Neural progenitor cell (in vitro differentiated cells): ENCODE measurements around the gene FBP2. TPM values are rescaled to one million over a fixed set of nuclear protein-coding genes. Genes with fewer than 3 reads are reported as not detected.
A peak's percentile ranks its signal among the peaks of the same experiment; 100 is the strongest.

ENCODE experiments used
- DNase-seq: peaks from one replicate; pipeline ENCODE4 v3.0.0-alpha.2; 2016; ENCODE audit warnings: low spot score
- H2AFZ ChIP-seq: fragments of 200-600 bp; sonication (generic); replicated peaks from 2 replicates; pipeline ENCODE4 v1.6.1; 2016; ENCODE audit warnings: antibody characterized with exemption
- H3F3A ChIP-seq: fragments of 200-600 bp; sonication (generic); 2 replicates; pipeline ENCODE4 v1.6.1; 2016; ENCODE audit warnings: antibody characterized with exemption, low read depth
- H3K27ac ChIP-seq: fragments of 200-600 bp; sonication (generic); 2 replicates; pipeline ENCODE4 v1.5.1; 2016; ENCODE audit warnings: mild to moderate bottlenecking
- H3K27me3 ChIP-seq: fragments of 200-600 bp; sonication (generic); 2 replicates; pipeline ENCODE4 v1.6.1; 2016; ENCODE audit warnings: mild to moderate bottlenecking, moderate library complexity
- H3K36me3 ChIP-seq: fragments of 200-600 bp; sonication (generic); 2 replicates; pipeline ENCODE4 v1.5.1; 2016
- H3K4me1 ChIP-seq: fragments of 200-600 bp; sonication (generic); 2 replicates; pipeline ENCODE4 v1.6.1; 2016; ENCODE audit warnings: mixed run types
- H3K4me2 ChIP-seq: fragments of 200-600 bp; sonication (generic); 2 replicates; pipeline ENCODE4 v1.6.1; 2016
- H3K4me3 ChIP-seq: fragments of 200-600 bp; sonication (generic); 2 replicates; pipeline ENCODE4 v1.5.1; 2016
- H3K79me2 ChIP-seq: fragments of 200-600 bp; sonication (generic); 2 replicates; pipeline ENCODE4 v1.6.1; 2016; ENCODE audit warnings: low read depth
- H3K9ac ChIP-seq: fragments of 200-600 bp; sonication (generic); 2 replicates; pipeline ENCODE4 v1.6.1; 2016
- H3K9me3 ChIP-seq: fragments of 200-600 bp; sonication (generic); 2 replicates; pipeline ENCODE4 v1.5.1; 2016; ENCODE audit warnings: low read depth
- H4K20me1 ChIP-seq: fragments of 200-600 bp; sonication (generic); 2 replicates; pipeline ENCODE4 v1.6.1; 2016; ENCODE audit warnings: low read depth
- H3K27ac Mint-ChIP-seq: 3 replicates; pipeline ENCODE4 v1.8.0; 2021; ENCODE audit warnings: mixed read lengths
- H3K27me3 Mint-ChIP-seq: 2 replicates; pipeline ENCODE4 v1.8.0; 2022; ENCODE audit warnings: low read depth, mild to moderate bottlenecking, inconsistent platforms, moderate library complexity, mixed read lengths; ENCODE audit not compliant: insufficient read depth
- H3K36me3 Mint-ChIP-seq: 3 replicates; pipeline ENCODE4 v1.8.0; 2021; ENCODE audit warnings: mixed read lengths
- H3K4me1 Mint-ChIP-seq: 3 replicates; pipeline ENCODE4 v1.8.0; 2021; ENCODE audit warnings: mixed read lengths
- H3K4me3 Mint-ChIP-seq: 3 replicates; pipeline ENCODE4 v1.8.0; 2021; ENCODE audit warnings: mild to moderate bottlenecking, moderate library complexity, mixed read lengths
- H3K9me3 Mint-ChIP-seq: 3 replicates; pipeline ENCODE4 v1.8.0; 2020; ENCODE audit warnings: mixed read lengths
- EZH2 ChIP-seq: fragments of 200-600 bp; sonication (generic); IDR thresholded peaks from 2 replicates; pipeline ENCODE4 v1.6.1; 2017; ENCODE audit warnings: antibody characterized with exemption, mild to moderate bottlenecking, moderate library complexity
- EZH2phosphoT487 ChIP-seq: fragments of 200-600 bp; sonication (generic); IDR thresholded peaks from 2 replicates; pipeline ENCODE4 v1.6.1; 2017; ENCODE audit warnings: antibody characterized with exemption
- total RNA-seq: library from RNA; depleted of rRNA; stranded (reverse); fragments of >200 nt; gene quantifications from 2 replicates; pipeline ENCODE4 v1.2.3, GENCODE V29; 2015; ENCODE audit warnings: low replicate concordance
- TF ChIP-seq, protein P1 (sequence below): fragments of 200-600 bp; sonication (generic); IDR thresholded peaks from 2 replicates; pipeline ENCODE4 v1.5.1; 2017; ENCODE audit warnings: antibody characterized with exemption, mild to moderate bottlenecking

Gene FBP2
- total RNA-seq, 1 donor from 2014 or later: not detected

DNA sequence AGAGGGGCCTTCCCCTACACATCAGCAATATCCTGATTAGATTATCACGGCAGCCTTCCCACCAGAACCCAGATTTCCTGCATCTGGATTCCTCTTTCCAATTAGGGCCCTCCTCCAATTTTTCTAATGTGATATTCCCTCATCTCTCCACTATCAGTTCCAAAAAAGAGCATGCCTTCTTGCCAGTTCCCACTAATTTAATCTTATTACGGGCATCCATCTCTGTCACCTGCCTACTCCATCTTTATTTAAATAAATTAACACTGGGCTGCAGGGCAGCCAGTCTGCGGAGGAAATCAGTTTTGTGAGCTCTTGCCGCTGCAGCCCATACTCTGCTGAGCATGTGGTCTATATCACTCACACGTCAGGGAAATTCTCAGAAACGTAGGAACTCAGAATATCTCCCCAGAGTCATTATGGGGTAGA, 16.6 kb upstream of the FBP2 start:
- Histone ChIP-seq H3K4me2 (no peak overlapping the region), H3K4me1 (peaks cover 29% of the 10 kb centered on the region), H3K36me3 (no peaks in the 10 kb centered on the region), H3K4me3 (no peak overlapping the region), H4K20me1 (no peaks in the 10 kb centered on the region), H3K9ac (no peak overlapping the region), H3F3A (peaks cover 29% of the 10 kb centered on the region), H2AFZ (no peak overlapping the region), H3K79me2 (no peaks in the 10 kb centered on the region), H3K27ac (no peak overlapping the region), H3K9me3 (no peaks in the 10 kb centered on the region), H3K27me3 (no peaks in the 10 kb centered on the region)
- Mint-ChIP-seq H3K9me3 (no peaks in the 10 kb centered on the region), H3K36me3 (no peaks in the 10 kb centered on the region), H3K27me3 (peaks cover 8% of the 10 kb centered on the region), H3K4me3 (no peak overlapping the region), H3K27ac (no peak overlapping the region), H3K4me1 (peaks cover 28% of the 10 kb centered on the region)
- no peak for TF ChIP-seq EZH2phosphoT487
- TF ChIP-seq EZH2: no peak
- TF ChIP-seq, protein P1, sequence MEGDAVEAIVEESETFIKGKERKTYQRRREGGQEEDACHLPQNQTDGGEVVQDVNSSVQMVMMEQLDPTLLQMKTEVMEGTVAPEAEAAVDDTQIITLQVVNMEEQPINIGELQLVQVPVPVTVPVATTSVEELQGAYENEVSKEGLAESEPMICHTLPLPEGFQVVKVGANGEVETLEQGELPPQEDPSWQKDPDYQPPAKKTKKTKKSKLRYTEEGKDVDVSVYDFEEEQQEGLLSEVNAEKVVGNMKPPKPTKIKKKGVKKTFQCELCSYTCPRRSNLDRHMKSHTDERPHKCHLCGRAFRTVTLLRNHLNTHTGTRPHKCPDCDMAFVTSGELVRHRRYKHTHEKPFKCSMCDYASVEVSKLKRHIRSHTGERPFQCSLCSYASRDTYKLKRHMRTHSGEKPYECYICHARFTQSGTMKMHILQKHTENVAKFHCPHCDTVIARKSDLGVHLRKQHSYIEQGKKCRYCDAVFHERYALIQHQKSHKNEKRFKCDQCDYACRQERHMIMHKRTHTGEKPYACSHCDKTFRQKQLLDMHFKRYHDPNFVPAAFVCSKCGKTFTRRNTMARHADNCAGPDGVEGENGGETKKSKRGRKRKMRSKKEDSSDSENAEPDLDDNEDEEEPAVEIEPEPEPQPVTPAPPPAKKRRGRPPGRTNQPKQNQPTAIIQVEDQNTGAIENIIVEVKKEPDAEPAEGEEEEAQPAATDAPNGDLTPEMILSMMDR: no peak
- no peak for DNase-seq

DNA sequence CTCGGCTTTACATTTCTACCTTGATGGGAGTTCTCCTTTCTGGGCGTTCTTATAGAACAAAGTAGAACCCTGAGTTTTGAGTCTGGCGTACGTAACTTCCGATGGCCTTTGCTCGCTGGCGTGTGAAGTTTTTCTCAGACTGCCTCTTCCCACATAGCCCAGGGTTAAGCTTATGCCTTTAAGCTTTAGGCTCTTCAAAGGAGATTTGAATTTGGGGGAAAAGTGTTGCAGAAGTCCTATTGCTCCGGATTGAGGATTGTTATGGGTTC, 13.7 kb upstream of the FBP2 start:
- H3K27ac Mint-ChIP-seq: peak overlapping the region; percentile 58
- peak overlapping the region; percentile 96 for H2AFZ ChIP-seq

DNA sequence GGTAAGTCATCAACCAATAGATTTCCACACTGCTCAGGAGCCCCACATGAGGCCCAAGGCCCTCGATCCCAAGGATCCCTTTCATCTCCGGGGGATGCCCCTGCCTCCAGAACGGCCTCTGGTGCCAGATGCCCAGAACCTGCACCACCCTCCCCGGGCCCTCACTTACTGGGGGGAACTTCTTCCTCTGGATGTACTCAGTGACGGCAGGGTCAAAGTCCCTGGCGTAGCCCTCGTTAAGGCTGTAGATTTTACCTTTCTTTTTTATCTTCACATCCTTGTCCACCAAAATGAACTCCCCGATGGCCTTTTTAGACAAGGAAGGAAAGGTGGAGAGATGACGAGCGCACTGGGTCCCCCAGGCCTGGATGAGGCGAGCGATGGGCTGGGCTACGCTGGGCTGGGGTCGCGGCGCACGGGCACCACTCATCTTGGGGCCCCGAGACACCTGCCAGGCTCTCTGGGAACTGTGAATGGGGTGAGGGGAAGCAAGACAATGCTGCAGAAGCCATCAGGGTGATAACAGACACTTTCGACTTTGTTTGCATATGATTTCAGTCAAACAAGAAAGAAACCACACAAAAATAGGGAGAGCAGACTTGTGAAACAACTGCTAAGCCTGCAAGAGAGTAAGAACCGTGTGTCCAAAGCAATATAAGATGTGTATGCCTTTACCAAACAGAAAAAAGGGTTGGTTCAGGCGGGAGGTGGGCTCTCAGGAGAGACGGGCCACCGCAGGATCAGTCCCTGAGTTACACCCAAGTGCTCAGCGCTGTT, 13.2 kb upstream of the FBP2 start:
- H3K9me3 ChIP-seq: no peaks in the 10 kb centered on the region
- Mint-ChIP-seq H3K27me3 (peaks cover 8% of the 10 kb centered on the region), H3K36me3 (no peaks in the 10 kb centered on the region), H3K4me3 (no peak overlapping the region), H3K27ac (peak overlapping the region; percentile 9), H3K9me3 (no peaks in the 10 kb centered on the region), H3K4me1 (peaks cover 33% of the 10 kb centered on the region)
- peaks cover 31% of the 10 kb centered on the region for H3K4me1 ChIP-seq
- peaks cover 35% of the 10 kb centered on the region for H3F3A ChIP-seq
- peak overlapping the region; percentile 96 for H2AFZ ChIP-seq
- H3K27ac ChIP-seq: no peak overlapping the region
- TF ChIP-seq EZH2: no peak
- no peaks in the 10 kb centered on the region for H3K36me3 ChIP-seq
- H3K9ac ChIP-seq: no peak overlapping the region
- no peaks in the 10 kb centered on the region for H4K20me1 ChIP-seq
- H3K4me3 ChIP-seq: no peak overlapping the region
- DNase-seq: no peak
- H3K27me3 ChIP-seq: no peaks in the 10 kb centered on the region
- no peaks in the 10 kb centered on the region for H3K79me2 ChIP-seq
- H3K4me2 ChIP-seq: peak overlapping the region; percentile 63

More for the DNA sequence above, 13.7 kb upstream of the FBP2 start:
- Histone ChIP-seq H3K4me2 (peak overlapping the region; percentile 63), H3K4me1 (peaks cover 31% of the 10 kb centered on the region), H3K4me3 (no peak overlapping the region), H4K20me1 (no peaks in the 10 kb centered on the region), H3K9ac (no peak overlapping the region), H3F3A (peaks cover 33% of the 10 kb centered on the region), H3K27me3 (no peaks in the 10 kb centered on the region), H3K9me3 (no peaks in the 10 kb centered on the region), H3K36me3 (no peaks in the 10 kb centered on the region), H3K79me2 (no peaks in the 10 kb centered on the region), H3K27ac (no peak overlapping the region)
- H3K4me1 Mint-ChIP-seq: peaks cover 33% of the 10 kb centered on the region
- no peaks in the 10 kb centered on the region for H3K9me3 Mint-ChIP-seq
- peaks cover 8% of the 10 kb centered on the region for H3K27me3 Mint-ChIP-seq
- TF ChIP-seq, protein P1: no peak
- TF ChIP-seq EZH2phosphoT487 (no peak), EZH2 (no peak)
- no peak for DNase-seq
- H3K36me3 Mint-ChIP-seq: no peaks in the 10 kb centered on the region
- H3K4me3 Mint-ChIP-seq: no peak overlapping the region
